T follicular helper cell (primary cell): ENCODE measurements around the gene COX20.

ENCODE experiments used
- DNase-seq: peaks from one replicate; pipeline ENCODE4 v3.0.0-alpha.2; 2020; ENCODE audit warnings: low read depth

Gene COX20

DNA sequence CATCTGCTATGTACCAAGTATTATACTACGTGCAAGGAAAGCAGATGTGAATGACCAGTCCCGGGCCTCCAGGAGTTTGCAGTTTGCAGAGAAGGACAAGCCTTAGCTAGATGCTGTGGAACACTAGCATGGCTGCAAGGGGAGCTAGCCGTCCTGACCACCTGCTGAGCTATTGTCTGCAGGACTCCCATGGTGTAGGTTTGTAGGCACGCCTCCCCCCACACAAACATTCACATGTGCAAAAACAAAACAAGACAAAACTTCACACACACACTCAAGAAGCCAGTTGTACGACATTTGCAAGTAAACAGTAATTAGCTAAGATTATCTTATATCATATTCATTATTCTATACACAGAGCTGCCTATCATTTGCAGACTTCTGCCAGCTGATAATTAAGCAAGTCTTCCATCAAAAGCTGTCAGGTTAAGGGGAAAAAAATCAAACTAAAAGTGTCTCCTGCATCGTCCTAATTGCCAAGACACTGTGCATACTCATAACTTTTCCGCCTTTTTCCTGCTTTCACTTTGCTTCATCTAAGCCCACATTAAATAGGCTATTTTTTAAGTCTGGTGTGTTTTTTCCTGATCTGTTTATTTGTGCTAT lies 39.6 kb downstream of the COX20 start:
- DNase-seq = no peak

GRCh38 chr1:244876228-244876910 lies 40.9 kb downstream of the COX20 start:
- no peak for DNase-seq

GRCh38 chr1:244878681-244879080 lies 43.2 kb downstream of the COX20 start:
- DNase-seq = no peak

DNA sequence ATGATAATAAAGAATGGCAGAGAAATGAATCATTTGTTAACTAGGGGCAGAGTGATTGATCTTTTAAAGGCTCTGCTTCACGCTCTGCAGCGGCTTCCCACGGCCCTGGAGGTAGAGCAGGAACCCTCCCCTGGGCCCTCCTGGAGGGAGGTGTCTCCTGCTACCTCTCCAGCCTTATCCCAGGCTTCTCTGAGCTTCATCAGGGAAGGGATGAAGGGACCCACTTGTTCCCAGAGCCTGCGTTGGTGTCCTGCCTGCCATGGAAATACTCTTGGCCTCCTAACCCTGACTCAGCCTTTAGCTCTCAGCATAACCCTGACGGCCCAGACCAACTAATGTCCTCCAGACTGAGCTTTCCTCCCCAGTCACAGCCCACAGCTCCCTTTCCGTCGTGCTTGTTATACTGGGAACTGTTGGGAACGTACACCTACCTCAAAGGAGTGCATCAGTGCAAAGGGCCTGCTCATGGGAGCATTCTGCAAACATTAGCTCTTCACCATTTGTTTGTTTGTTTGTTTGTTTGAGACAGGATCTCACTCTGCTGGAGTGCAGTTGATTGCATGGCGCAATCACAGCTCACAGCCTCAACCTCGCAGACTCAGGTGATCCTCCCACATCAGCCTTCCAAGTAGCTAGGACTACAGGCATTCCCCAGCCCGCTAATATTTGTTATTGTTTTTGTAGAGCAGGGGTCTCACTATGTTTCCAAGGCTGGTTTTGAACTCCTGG lies 46.3 kb downstream of the COX20 start:
- DNase-seq = no peak

- no peak for DNase-seq
These were observed 51.8 kb downstream of the COX20 start for GRCh38 chr1:244887281-244887680.

- no peak for DNase-seq
These were observed 58.4 kb downstream of the COX20 start for GRCh38 chr1:244893836-244894235.
